Activated CD4-positive, alpha-beta T cell treated with anti-CD3 and anti-CD28 coated beads for 48 hours (primary cell): ENCODE measurements around the gene STMN1.
A peak's percentile ranks its signal among the peaks of the same experiment; 100 is the strongest.

Experiments
- DNase-seq: peaks from one replicate; pipeline ENCODE4 v3.0.0-alpha.2; 2020

Gene STMN1

DNA sequence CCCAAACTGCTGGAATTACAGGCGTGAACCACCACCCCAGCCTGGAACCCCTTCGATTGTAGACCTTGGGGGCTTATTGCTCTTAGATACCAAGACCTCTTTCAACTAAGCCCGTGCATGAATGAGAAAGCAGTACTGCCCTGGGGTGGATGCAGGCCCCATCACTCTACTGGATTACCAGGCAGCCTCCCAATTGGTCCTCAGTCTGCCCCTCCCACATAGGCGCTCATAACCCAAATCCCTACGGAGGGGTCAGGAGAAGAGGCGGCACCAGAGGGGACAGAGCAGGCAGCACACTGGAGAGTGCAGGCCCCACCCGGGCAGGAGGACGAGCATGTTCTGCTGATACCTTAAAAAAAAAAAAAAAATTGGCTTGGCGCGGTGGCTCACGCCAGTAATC is 12.4 kb upstream of the STMN1 start:
- no peak for DNase-seq

DNA sequence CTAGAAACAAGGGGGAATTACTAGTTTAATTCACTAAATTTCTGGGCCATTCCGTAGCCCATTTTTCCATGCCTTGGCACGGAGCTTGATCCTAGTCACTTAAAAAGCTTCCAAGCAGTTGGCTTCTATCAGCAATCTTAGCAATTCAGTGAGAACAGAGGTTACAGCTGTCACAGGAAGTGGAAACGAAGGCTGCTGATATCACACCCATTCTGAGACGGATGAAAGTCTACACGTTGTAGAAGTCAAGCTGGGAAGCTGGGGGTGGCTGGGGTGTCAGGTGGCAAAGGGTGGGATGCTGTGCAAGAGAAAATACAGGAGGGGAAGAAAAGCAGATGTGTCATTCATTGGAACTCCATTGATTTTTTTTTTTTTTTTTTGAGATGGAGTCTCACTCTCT is 11.8 kb upstream of the STMN1 start:
- DNase-seq, result peak; percentile 22

DNA sequence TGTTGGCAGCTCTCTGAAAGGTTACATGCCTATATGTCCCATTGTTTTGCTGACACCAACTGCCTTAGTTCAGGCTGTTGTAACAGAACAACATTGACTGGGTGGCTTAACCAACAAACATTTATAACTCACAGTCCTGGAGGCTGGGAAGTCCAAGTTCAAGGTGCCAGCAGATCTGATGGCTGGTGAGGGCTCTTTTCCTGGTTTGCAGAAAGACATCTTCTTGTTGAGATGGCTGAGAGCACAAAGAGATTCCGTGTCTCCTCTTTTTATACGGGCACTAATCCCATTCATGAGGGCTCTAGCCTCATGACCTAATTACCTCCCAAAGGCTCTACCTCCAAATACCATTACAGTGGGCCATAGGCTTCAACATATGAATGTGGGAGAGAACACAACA is 10.2 kb upstream of the STMN1 start:
- no peak for DNase-seq

DNA sequence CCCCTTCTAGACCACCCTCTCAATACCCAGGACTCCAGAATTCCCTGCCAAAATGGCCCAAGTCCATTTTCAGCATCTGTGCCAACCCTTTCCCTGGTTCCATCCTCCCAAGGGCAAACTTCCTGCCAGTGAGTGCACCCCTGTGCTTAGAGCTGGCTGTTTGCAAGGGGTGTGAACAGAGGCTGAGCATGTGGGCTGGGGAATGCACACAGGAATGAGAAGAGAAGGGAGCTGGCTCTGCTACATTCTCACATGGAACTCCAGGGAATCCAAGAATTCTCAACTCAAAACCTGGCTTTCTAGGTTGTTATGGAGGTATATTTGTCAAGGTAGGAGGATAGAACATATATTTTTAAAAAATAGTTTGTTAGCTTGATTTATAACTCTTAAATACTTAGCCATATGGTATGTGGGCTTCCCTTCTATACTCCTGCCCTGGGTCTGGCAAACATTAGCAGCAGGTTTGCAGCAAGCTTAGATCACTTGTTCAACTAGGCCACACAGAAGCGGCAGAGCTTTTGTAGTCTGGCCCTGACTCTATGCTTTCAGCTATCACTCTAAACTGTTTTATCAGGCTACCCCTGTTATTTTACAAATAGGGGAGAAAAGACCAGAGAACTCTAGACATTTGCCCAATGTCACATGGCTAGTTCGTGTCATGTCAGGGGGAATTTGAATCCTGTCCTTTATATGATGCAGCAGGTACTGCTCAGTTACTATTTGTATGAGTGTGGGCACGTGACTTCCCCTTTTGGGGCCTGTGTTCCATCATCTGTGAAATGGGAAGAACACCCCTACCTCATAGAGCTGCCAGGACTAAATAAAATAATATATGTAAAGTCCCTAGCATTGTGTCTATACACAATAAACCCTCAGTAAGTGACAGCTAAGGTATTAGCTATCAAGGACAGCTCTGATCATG is 8.1 kb upstream of the STMN1 start:
- DNase-seq, result no peak

DNA sequence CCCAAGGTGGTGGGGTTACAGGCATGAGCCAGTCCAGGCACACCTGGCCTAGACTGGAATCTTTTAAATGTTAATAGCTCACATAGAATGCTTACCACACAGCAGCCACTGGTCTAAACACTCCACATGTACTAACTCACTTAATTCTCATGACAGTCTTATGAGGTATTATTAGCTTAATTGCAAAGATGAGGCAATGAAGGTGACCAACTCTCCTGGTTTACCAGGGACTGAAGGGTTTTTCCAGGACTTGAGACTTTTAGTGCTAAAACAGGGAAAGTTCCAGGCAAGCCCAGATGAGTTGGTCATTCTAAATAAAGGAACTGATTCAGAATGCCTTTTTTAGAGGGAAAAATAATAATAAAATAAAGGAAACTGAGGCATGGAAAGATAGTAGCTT is 7.0 kb upstream of the STMN1 start:
- DNase-seq, result no peak

DNA sequence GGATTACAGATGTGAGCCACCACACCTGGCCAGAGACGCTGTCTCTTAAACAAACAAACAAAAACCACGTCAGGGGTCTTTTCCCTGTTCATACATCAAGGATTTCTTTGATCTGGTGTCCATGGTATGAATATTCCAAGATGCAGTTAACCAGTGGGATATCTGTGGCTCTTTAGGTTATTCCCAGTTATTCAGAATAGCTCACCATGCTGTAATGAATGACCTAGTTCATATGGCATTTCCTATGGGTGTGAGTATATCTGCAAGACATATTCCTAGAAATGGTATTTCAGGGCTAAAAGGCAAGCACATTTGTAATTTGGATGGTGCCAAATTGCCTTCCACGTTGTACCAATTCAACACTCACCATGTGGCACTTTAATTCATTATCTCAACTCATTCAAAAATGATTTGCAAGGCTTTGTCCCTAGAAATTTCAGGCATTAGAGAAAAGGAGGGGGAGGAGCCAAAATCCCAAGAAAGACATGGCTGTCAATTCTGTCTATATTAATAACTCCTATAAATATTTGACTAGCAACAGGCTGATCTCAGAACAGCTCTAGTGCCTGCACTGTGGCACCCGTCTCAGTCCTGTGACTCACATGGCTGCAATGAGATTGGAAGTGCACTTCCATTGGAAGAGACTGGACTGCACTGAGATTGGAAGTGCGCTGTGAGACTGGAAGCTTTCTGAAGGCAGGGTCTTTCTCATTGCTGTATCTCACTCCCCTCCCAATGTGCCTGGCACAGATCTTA is 6.0 kb upstream of the STMN1 start:
- no peak for DNase-seq

DNA sequence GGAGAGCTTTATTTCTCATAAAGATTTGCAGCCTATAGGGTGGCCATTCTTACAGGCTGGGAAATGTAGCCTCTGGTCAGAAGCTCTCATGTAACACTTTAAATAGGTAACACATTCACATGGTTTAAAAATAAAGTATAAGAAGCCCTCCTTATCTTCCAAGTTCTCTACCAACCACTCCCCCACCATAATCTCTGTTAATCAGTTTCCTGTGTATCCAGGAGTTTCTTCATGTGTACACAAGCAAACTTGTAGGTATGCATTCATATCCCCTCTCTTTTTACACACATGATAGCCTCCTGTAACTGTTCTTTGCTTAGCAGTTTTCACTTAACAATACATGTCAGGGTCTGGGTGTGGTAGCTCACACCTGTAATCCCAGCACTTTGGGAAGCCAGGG is 4.9 kb upstream of the STMN1 start:
- DNase-seq, result no peak

DNA sequence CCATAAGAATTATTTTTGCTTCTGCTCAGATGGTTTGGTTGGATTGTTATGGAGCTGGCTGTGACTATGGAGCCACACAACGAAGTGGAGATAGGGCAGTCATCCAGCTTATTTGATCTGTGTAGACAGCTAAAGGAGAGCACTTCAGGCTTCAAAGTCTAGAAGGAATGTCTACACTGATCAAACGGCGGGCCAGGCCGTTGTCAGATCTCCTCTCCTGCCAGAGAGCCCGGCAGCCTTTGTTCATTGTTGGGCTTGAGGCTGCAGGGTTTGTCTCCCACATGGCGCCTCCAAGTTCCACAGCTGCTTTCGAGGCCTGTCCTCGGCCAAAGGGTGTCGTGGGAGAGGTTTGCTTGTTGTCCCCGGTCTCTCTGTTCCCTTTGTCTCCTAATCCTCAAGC is 2.8 kb upstream of the STMN1 start:
- no peak for DNase-seq

DNA sequence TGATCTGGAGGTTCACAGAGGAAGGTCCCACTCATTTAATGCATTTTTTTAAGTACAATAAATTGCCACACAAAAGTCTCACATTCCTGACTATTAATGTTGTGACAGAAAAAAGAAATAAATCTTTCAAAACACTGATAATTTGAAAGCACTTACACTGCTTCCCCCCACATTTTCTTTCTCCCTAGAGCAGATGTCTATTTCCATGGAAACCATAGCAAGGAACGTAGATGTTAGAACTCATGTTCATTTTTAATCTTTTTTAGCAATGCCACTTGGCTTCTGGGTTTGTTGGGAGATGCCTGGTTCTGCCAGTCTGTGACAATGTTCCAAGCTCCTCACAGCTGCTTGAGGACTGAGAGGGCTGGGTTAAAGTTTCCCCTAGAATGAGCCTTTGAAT is 1.9 kb upstream of the STMN1 start:
- no peak for DNase-seq

DNA sequence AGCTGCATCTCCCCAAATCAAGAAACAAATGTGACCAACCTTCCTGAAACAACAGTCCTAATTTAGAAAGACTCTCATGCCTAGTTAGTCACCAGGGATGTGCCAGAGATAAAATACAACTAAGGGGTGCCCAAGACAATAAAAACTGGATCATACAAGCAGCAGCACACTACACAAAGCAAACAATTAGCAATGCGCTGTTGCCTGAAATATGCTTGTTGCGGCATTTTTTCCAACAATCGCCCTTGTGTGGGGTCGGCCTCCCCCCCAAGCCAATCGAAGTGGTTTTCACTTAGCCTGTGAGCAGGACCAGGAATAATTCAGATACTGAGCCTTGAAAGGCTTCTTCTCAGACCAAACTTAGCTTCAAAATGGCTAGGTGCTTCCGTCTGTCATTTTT is 1.4 kb upstream of the STMN1 start:
- no peak for DNase-seq

DNA sequence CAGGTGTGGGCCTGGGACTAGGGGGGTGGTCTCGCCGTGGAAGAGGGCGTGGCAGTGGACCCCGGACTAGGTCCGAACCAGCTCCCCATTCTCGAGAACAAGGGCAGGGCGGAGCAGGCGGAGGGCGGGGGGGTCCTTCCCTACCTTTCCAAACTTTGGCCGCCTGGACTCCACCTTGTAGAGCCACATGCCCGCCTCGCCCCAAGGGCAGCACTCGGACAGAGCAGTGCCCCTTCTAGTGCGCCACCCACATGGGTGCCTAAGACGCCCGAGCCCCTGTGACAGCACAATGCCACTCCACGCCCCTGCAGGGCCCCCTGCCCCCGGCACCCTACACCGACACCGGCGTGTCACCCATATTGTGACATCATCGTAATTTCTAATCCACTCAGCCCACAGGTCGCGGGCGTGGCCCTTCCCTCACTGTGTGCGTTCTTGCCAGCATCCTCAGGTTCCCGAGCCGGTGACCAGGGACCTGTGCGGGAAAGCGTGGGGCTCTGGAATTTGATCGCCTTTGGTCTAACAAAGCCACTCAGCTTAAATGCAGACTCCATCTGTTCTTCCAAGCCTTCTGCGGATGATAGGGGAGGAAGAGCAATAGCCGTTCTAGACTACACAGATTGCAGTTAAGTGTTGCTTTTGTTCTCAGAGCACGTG is 553 bp upstream of the STMN1 start:
- DNase-seq, result peak; percentile 40

DNA sequence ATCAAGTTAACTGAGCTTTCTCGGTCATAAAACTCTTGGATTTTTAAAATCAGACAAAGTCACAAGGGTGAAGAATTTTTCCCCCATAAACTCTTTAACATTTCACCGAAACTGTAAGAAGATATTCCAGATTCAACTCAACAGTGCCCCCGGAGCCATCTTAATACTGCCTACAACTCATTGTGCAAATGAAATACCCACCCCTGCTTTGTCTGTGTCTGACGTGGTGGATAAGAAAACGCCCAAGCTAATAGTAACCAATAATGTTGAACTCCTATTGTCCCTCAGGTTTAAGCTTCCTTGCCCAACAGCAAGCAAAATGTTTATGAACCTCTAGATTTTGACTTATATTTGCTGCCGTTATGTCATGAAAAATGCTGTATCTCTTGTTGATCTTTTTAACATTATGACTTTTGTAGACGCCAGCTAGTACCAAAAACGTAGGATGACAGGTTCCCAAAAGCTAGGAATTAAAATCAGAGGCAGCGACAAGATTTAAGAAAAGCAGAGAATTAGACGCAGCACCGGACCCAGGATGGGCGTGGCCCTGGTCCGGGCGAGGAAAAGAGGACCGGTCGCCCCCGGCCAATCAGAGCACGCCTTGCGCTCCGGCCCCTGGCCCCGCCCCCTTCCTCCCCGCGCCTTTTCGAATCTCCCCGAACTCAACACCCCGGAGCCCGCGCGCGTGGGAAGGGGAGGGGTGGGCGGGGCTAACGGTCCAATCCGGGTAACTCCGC is 1.1 kb downstream of the STMN1 start:
- peak; percentile 98 for DNase-seq

DNA sequence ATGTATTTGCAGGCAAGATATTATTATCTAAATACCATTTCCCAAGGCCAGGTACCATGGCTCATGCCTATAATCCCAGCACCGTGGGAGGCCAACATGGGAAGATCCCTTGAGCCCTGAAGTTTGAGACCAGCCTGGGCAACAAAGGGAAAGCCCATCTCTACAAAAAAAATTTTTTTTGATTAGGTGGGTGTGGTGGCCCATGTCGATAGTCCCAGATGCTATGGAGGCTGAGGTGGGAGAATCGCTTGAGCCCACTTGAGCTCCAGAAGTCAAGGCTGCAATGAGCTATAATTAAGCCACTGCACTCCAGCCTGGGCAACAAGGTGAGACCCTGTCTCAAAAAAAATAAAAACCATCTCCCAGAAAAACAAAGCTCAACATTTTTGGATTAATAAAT is 2.2 kb downstream of the STMN1 start:
- no peak for DNase-seq

DNA sequence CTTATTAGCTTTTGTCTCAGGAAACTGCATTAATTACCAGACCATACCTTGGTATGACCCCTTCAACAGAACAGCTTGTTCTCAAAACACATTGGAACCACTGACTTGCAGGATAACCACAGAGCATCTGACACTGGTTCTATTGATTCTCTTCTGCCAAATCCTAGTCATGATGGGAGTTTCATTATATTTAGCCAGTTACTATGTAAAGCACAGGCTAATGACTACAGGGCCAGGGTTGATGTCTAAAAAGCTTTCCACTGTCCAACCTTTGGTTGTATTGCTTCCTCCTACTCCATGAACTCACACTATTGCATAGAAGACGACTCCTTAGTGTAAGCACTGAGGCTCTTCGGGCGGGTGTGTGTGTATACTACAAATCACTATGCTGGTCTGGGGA is 3.8 kb downstream of the STMN1 start:
- DNase-seq, result no peak

DNA sequence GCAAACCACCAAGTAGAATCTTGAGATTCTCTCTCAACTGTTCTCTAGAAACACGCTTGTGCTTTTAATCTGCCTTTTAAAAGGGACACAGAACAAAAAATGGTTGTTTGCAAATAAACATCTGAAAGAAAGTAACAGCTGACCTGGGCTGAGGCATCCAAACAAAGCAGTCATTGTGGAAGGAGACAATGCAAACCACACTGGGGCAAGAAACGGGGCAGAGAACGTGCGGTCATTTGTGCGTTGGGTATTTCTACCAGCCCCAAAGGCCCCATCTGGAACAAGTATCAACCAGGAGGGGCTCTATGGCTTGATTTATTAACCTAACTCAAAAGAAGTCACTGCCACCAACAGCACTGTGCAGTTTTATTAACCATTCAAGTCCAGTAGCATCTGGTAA is 6.0 kb downstream of the STMN1 start:
- no peak for DNase-seq

DNA sequence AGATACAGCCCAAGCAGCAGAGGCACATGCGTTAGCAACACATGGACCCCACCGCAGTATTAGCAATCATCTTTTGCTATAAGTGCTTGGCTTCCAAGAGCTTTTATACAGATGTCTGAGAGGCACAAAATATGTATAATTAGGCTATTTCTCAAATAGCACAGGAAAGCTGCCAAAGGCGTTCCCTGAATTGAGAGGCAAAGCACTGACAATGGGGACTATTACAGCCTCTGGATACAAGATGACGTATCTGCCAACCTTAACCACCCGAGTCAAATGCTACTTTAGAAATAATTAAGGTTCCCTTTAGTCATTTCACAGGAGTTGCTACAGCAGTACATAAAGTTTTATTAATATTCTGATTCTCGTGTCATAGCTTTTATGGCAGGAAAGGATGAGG is 6.4 kb downstream of the STMN1 start:
- no peak for DNase-seq

DNA sequence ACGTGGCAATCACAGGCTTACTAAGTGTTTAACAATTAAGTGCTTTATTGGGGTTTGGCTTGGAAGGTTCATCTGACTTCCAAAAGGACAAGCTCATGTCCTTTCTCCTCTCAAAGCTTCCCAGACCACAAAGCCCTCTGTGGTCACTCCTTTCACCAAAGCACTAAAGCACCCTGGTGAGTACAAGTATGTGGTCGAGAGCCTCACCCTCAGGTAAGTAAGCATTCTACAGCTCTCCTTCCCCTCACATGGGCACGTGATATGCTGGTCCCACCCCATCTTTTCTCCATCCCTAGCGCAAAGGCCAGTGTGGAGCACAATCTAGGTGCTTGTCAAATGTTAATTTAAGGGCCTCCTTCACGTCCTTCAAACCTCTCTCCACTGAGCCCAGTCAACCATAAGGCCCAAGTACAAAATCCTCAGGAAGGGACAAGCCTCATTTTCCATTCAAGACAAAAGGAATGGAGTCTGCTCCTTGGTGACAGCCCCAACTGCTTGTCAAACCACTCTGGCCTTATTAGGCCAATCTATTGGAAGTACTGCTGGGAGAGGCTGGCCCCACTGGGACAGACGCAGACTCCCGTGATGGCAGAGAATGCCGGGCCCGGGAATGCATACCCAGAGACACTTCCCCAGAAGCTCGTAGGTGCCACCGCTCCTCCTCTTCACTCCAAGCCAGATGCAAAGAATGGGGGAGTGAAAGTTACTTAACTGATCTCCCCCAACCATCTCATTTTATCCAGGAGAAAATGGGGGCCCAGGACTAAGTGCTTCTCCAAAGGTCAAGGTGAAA is 7.8 kb downstream of the STMN1 start:
- no peak for DNase-seq

DNA sequence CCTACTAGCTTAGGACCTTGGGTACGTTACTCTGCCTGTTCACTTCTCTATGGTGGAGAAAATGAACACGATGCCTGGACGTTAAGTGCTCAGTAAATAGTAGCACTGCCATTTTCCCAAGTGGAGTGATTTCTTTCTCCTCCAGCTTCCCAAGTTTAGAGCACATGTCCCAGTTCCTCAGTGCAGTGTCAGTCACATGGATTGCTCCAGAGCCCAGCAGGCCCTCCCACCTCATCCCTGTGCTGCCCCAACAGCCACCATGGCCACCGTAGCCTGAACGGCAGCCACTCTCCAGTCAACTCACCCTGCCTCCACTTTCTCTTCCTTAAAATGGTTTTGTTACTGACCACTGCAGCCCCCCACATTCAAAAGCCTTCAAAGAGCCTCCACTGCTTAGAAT is 8.5 kb downstream of the STMN1 start:
- no peak for DNase-seq

DNA sequence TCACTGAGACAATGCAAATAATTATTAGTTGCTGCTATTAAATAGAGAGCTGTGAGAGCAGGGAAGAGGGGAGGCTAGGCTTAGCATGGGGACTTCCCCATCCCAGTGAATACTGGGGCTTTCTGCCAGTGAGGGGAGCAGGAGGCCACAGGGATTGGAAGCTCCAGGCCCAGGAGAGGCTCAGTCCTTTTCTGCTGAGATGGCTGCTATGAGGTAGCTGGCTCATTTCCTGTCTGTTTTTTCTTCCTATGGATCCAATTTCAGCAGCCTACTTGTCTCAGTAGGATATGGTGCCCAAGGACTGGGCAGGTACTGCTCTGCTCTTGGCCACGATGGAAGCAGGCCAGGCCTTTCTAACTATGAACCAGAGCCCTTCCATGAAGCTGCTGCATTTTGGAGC is 10.0 kb downstream of the STMN1 start:
- no peak for DNase-seq

DNA sequence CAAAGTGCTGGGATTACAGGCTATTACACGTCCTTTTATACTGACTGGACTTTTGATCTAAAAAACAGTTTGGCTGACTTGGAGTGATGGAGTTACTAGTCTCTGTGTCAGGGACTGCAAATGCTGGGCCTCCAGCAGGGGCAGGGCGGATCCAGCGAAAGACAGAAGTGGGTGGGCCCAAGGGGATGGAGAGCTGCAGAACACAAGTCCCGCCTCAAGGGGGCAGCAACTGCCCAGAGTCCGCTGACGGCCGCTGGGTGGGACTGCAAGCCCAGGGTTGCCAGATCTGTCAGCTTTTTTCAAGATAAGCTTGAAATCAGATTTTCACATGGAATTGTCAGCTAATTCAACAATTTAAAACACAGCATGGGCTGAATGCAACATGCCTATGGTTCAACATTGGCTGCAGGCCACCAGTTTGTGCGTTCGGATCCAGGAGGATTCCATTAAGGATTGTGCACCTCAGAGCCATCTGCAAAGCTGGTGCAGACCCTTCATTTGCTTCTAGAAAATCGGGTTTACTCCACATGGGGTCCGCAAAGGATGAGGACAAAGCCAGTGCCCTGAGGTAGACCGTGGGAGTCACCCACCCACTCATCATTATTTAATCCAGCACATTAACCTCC is 10.7 kb downstream of the STMN1 start:
- DNase-seq, result peak; percentile 92

DNA sequence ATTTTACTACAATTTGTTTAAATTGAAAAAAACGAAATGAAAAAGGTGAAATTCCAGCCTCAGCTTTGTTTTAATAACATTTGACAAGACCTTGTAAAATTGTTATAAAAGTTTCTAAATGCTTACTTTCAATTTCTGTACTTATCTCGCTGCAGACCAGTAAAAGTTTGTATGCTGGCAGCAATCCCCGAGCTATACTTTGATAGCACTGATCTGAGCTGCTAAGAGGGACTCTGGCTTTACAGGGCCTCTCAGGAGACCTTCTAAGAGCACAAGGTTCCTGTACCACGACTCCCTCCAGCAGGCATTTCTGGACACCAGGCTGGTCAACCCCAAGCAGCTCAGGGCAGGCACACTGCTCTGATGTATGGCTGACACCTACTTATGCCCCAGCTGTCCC is 13.1 kb downstream of the STMN1 start:
- DNase-seq, result no peak

DNA sequence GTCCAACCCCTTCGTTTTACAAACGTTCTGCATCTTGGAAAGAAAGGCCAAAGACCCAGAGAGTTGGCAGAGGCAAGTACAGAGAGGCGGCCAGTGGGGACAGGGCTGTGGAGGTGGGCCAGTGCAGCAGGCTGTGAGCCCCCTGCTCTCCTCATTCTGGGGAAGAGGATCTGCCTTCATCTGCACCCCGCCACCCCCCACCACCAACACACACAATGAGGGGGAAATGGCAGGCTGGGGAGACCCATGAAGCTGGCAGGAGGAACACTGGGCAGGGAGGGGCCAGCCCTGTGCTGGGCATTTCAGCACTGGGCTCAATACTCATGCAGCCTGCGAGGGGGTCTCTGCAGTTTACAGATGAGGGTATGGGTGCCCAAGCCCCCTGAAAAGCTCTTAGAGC is 14.6 kb downstream of the STMN1 start:
- no peak for DNase-seq
